ENCODE measurements around the gene IL18BP. TPM values are rescaled to one million over a fixed set of nuclear protein-coding genes. Genes with fewer than 3 reads are reported as not detected.
A peak's percentile ranks its signal among the peaks of the same experiment; 100 is the strongest.

Gene IL18BP
- total RNA-seq, 1 experiment from 2014 or later: 18.2 TPM

- Histone ChIP-seq H3K36me3 (ENCODE audit: control insufficient read depth, insufficient read depth, low read length) (peaks cover 15% of the 10 kb centered on the region), H3K27me3 (ENCODE audit: control insufficient read depth, insufficient read depth, low read length) (no peaks in the 10 kb centered on the region), H3K4me1 (ENCODE audit: control insufficient read depth, insufficient read depth, low read length) (0 out of 2 replicates have a peak, but pooled peaks cover 5% of the 10 kb centered on the region), H3K9me3 (ENCODE audit: control insufficient read depth, insufficient read depth, low read depth, low read length) (no peaks in the 10 kb centered on the region), H3K27ac (ENCODE audit: low read length) (no peak overlapping the region), H3K4me3 (ENCODE audit: low read depth in 2 of 2, low read length in 2 of 2) (no peak overlapping the region)
- TF ChIP-seq, protein P1, sequence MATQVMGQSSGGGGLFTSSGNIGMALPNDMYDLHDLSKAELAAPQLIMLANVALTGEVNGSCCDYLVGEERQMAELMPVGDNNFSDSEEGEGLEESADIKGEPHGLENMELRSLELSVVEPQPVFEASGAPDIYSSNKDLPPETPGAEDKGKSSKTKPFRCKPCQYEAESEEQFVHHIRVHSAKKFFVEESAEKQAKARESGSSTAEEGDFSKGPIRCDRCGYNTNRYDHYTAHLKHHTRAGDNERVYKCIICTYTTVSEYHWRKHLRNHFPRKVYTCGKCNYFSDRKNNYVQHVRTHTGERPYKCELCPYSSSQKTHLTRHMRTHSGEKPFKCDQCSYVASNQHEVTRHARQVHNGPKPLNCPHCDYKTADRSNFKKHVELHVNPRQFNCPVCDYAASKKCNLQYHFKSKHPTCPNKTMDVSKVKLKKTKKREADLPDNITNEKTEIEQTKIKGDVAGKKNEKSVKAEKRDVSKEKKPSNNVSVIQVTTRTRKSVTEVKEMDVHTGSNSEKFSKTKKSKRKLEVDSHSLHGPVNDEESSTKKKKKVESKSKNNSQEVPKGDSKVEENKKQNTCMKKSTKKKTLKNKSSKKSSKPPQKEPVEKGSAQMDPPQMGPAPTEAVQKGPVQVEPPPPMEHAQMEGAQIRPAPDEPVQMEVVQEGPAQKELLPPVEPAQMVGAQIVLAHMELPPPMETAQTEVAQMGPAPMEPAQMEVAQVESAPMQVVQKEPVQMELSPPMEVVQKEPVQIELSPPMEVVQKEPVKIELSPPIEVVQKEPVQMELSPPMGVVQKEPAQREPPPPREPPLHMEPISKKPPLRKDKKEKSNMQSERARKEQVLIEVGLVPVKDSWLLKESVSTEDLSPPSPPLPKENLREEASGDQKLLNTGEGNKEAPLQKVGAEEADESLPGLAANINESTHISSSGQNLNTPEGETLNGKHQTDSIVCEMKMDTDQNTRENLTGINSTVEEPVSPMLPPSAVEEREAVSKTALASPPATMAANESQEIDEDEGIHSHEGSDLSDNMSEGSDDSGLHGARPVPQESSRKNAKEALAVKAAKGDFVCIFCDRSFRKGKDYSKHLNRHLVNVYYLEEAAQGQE (IDR thresholded peaks at IDR 0.05; ENCODE audit: insufficient read depth in 1 of 2, low read depth in 2 of 2, low read length in 1 of 2): no peak
- peak; percentile 48 for TF ChIP-seq POLR2AphosphoS5 (IDR thresholded peaks at IDR 0.05; ENCODE audit: low read depth, low read length)
- in situ Hi-C loops (cut with HindIII; ENCODE audit: low pct_unique_long_range_greater_than_20kb, low sequenced_read_pairs) (no loop called here), intact Hi-C loops (cut with micrococcal nuclease; ENCODE audit: unreplicated experiment) (no loop called here)
- BruUV-seq (replicated peaks): no TSS peak
- DNase-seq (ENCODE audit: low read depth, low spot score): no peak
- ChIA-PET POLR2A (interaction anchor here (0.5 kb wide), 1 partner anchor 1611 kb away, joined by 6 read pairs; no protein-coding TSS in a partner anchor), CTCF (interaction anchor here (0.5 kb wide), 1 partner anchor 33 kb away, joined by 3 read pairs; no protein-coding TSS in a partner anchor)
- no peak for ATAC-seq
Observed at GRCh38 chr11:72007587-72007986, 8.9 kb downstream of the IL18BP start.

DNA sequence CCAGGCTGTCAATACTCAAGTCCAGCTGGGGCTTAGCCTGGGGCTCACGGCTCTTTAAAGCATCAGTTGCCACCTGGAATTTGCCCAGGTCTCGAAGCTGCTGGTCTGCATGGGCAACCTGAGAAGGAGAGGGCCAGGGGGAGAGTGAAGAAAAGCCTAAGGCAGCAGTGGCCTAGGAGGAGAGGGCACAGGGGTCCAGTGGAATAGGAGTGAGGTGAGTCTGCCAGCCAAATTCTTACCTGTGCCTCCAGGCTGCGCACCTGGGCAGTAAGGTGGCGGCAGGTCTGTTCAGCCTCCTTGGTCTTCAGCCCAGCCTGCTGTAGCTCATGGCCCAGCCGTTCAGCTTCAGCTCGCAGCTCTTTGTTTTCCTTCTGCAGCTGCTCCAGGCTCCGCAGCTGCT, 10.0 kb downstream of the IL18BP start:
- no peak for ATAC-seq
- ChIA-PET POLR2A (no interaction called here), CTCF (interaction anchor here (0.6 kb wide), 2 partner anchors 9 to 31 kb away, joined by 3 read pairs; no protein-coding TSS in a partner anchor)
- Histone ChIP-seq H3K36me3 (ENCODE audit: control insufficient read depth, insufficient read depth, low read length) (peaks cover 15% of the 10 kb centered on the region), H3K9me3 (ENCODE audit: control insufficient read depth, insufficient read depth, low read depth, low read length) (no peaks in the 10 kb centered on the region), H3K4me3 (ENCODE audit: low read depth in 2 of 2, low read length in 2 of 2) (no peak overlapping the region), H3K4me1 (ENCODE audit: control insufficient read depth, insufficient read depth, low read length) (0 out of 2 replicates have a peak, but pooled peaks cover 5% of the 10 kb centered on the region), H3K27ac (ENCODE audit: low read length) (no peak overlapping the region), H3K27me3 (ENCODE audit: control insufficient read depth, insufficient read depth, low read length) (no peaks in the 10 kb centered on the region)
- no TSS peak for BruUV-seq (replicated peaks)
- in situ Hi-C loops (cut with HindIII; ENCODE audit: low pct_unique_long_range_greater_than_20kb, low sequenced_read_pairs): no loop called here
- TF ChIP-seq TCF7L2 (IDR thresholded peaks at IDR 0.05; ENCODE audit: low read depth, low read length) (no peak), SIN3A (IDR thresholded peaks at IDR 0.05; ENCODE audit: borderline replicate concordance, insufficient read depth, low read depth, low read length) (no peak), POLR2AphosphoS5 (IDR thresholded peaks at IDR 0.05; ENCODE audit: low read depth, low read length) (no peak)
- TF ChIP-seq, protein P2, sequence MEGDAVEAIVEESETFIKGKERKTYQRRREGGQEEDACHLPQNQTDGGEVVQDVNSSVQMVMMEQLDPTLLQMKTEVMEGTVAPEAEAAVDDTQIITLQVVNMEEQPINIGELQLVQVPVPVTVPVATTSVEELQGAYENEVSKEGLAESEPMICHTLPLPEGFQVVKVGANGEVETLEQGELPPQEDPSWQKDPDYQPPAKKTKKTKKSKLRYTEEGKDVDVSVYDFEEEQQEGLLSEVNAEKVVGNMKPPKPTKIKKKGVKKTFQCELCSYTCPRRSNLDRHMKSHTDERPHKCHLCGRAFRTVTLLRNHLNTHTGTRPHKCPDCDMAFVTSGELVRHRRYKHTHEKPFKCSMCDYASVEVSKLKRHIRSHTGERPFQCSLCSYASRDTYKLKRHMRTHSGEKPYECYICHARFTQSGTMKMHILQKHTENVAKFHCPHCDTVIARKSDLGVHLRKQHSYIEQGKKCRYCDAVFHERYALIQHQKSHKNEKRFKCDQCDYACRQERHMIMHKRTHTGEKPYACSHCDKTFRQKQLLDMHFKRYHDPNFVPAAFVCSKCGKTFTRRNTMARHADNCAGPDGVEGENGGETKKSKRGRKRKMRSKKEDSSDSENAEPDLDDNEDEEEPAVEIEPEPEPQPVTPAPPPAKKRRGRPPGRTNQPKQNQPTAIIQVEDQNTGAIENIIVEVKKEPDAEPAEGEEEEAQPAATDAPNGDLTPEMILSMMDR (IDR thresholded peaks at IDR 0.05): no peak
- TF ChIP-seq, protein P1 (IDR thresholded peaks at IDR 0.05; ENCODE audit: insufficient read depth in 1 of 2, low read depth in 2 of 2, low read length in 1 of 2): no peak
- intact Hi-C loops (cut with micrococcal nuclease; ENCODE audit: unreplicated experiment): no loop called here
- no peak for DNase-seq (ENCODE audit: low read depth, low spot score)
